HepG2 (cell line): ENCODE measurements around the gene PFAS. TPM values are rescaled to one million over a fixed set of nuclear protein-coding genes. Genes with fewer than 3 reads are reported as not detected.

Experiments used
- ATF7-NPFF ChIP-seq: sonication (generic); formaldehyde crosslinking; IDR thresholded peaks from 2 replicates; pipeline ENCODE4 v1.8.1; 2023; ENCODE audit warnings: mild to moderate bottlenecking, low read depth, missing genetic modification reagents, moderate library complexity
- MAFG ChIP-seq: sonication (generic); formaldehyde crosslinking; IDR thresholded peaks from 2 replicates; pipeline ENCODE4 v1.5.1; 2020; ENCODE audit warnings: mild to moderate bottlenecking, missing genetic modification reagents
- MEIS1 ChIP-seq: sonication (generic); formaldehyde crosslinking; IDR thresholded peaks from 2 replicates; pipeline ENCODE4 v1.9.0; 2021; ENCODE audit warnings: mild to moderate bottlenecking, missing genetic modification reagents, moderate library complexity, borderline replicate concordance
- NCOA2 ChIP-seq: sonication (generic); formaldehyde crosslinking; IDR thresholded peaks from 2 replicates; pipeline ENCODE4 v1.8.0; 2022; ENCODE audit warnings: inconsistent platforms
- RXRB ChIP-seq: IDR thresholded peaks from 2 replicates; pipeline ENCODE4 v1.6.1; 2016; ENCODE audit warnings: borderline replicate concordance, missing genetic modification reagents, missing compliant biosample characterization
- SAFB2 ChIP-seq: sonication (generic); formaldehyde crosslinking; IDR thresholded peaks from 2 replicates; pipeline ENCODE4 v1.5.1; 2020; ENCODE audit warnings: missing genetic modification reagents, low read depth, mild to moderate bottlenecking, borderline replicate concordance
- ZBTB20 ChIP-seq: sonication (generic); formaldehyde crosslinking; IDR thresholded peaks from 2 replicates; pipeline ENCODE4 v1.8.1; 2023; ENCODE audit warnings: missing genetic modification reagents, low read depth, mild to moderate bottlenecking, borderline replicate concordance
- ZNF546 ChIP-seq: sonication (generic); formaldehyde crosslinking; conservative IDR thresholded peaks from 2 replicates; pipeline ENCODE4 v1.8.1; 2023; ENCODE audit warnings: mild to moderate bottlenecking, missing genetic modification reagents
- ZNF556 ChIP-seq: sonication (generic); formaldehyde crosslinking; IDR thresholded peaks from 2 replicates; pipeline ENCODE4 v1.4.0; 2020; ENCODE audit warnings: mild to moderate bottlenecking, missing genetic modification reagents, borderline replicate concordance
- ZNF816 ChIP-seq: sonication (generic); formaldehyde crosslinking; IDR thresholded peaks from 2 replicates; pipeline ENCODE4 v1.8.0; 2022; ENCODE audit warnings: missing genetic modification reagents, mild to moderate bottlenecking, borderline replicate concordance
- polyA plus RNA-seq, 8 experiments: library from polyadenylated mRNA; depleted of rRNA in 3 of 8; stranded (reverse) in 7 of 8; unstranded in 1 of 8; fragments of >200 nt; fragmentation: Illumina TruSeq in 4 of 8; extraction: Trizol in 4 of 8; gene quantifications; 2 replicates each; pipeline versions ENCODE4 v1.2.1 to v1.2.3, GENCODE V29; 2011 to 2016; ENCODE audit warnings: low read depth in 4 of 8, missing spikeins in 1 of 8, mixed read lengths in 1 of 8; ENCODE audit not compliant: insufficient read depth in 1 of 8
- total RNA-seq, 5 experiments: library from RNA; depleted of rRNA; stranded (reverse); fragments of >200 nt; fragmentation: Illumina TruSeq; extraction: Trizol; gene quantifications; 2 replicates each; pipeline ENCODE4 v1.2.3, GENCODE V29; 2016; ENCODE audit warnings: low read depth in 1 of 5
- TF ChIP-seq, protein P1 (sequence below): sonication (generic); formaldehyde crosslinking; IDR thresholded peaks from 2 replicates; pipeline ENCODE4 v1.8.1; 2023; ENCODE audit warnings: mild to moderate bottlenecking, moderate library complexity, missing genetic modification reagents
- TF ChIP-seq, protein P2 (sequence below): sonication (generic); formaldehyde crosslinking; IDR thresholded peaks from 2 replicates; pipeline ENCODE4 v1.8.0; 2022; ENCODE audit warnings: mild to moderate bottlenecking, missing genetic modification reagents, moderate library complexity
- TF ChIP-seq, protein P3 (sequence below): sonication (generic); formaldehyde crosslinking; IDR thresholded peaks from 2 replicates; pipeline ENCODE4 v1.4.0; 2020; ENCODE audit warnings: missing genetic modification reagents
- TF ChIP-seq, protein P4 (sequence below): conservative IDR thresholded peaks from 2 replicates; pipeline ENCODE4 v1.6.1; 2018; ENCODE audit warnings: missing genetic modification reagents
- TF ChIP-seq, protein P5 (sequence below): sonication (generic); formaldehyde crosslinking; IDR thresholded peaks from 2 replicates; pipeline ENCODE4 v1.5.1; 2020; ENCODE audit warnings: mild to moderate bottlenecking, missing genetic modification reagents, moderate library complexity

The PFAS gene
- total and polyA plus RNA-seq, 2 of the 13 experiments (the other 11 are each of a cell fraction or from before 2014, with no cell fraction given) = 49.4 to 58.2 TPM

DNA sequence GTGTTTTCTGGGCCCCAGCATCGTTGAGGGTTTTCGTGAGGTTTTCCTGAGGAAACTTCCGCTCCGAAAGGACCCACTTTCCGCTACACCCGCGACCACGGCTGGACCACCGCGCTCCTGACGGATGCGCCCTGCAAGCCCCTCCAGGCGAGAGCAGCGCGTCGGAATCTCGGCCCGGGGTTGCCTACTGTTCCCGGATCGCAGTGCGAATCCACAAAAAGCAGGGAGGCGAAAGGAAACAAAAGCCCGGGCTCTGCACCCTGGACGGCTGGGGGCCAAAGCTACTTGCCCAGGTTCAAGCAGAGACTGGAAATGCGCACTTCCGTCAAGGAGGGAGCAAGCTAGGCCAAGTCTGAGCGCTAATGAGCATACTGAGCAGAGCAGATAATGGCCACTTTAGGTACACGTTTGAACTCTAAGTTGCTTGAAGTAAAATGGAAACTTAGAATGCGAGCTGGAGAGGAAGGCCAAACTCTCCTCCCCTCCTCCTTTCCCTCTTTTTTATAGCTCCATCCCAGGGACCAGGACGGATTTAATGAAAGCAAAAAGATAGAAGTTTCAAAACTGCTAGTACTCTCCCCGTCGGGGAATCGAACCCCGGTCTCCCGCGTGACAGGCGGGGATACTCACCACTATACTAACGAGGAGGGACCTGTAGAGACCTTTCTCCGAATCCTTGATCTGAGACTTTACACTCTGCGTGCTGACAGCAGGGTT is 27.3 kb upstream of the PFAS start (continued):
- TF ChIP-seq, protein P1, sequence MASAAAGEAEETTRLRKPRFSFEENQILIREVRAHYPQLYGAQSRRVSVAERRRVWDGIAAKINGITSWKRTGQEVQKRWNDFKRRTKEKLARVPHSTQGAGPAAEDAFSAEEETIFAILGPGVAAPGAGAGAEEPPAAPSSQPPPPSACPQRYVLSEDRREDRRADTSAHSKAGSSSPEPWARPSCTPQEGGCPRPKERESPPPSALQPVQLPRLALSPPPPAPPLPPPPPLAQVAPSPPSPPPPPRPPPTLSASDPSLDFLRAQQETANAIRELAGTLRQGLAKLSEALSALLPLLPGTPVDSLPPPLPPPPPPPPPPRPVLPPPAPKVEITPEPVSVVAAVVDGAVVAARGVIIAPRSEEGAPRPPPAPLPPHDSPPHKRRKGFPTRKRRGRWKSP = no peak
- TF ChIP-seq, protein P2, sequence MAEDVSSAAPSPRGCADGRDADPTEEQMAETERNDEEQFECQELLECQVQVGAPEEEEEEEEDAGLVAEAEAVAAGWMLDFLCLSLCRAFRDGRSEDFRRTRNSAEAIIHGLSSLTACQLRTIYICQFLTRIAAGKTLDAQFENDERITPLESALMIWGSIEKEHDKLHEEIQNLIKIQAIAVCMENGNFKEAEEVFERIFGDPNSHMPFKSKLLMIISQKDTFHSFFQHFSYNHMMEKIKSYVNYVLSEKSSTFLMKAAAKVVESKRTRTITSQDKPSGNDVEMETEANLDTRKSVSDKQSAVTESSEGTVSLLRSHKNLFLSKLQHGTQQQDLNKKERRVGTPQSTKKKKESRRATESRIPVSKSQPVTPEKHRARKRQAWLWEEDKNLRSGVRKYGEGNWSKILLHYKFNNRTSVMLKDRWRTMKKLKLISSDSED = no peak
- TF ChIP-seq, protein P3, sequence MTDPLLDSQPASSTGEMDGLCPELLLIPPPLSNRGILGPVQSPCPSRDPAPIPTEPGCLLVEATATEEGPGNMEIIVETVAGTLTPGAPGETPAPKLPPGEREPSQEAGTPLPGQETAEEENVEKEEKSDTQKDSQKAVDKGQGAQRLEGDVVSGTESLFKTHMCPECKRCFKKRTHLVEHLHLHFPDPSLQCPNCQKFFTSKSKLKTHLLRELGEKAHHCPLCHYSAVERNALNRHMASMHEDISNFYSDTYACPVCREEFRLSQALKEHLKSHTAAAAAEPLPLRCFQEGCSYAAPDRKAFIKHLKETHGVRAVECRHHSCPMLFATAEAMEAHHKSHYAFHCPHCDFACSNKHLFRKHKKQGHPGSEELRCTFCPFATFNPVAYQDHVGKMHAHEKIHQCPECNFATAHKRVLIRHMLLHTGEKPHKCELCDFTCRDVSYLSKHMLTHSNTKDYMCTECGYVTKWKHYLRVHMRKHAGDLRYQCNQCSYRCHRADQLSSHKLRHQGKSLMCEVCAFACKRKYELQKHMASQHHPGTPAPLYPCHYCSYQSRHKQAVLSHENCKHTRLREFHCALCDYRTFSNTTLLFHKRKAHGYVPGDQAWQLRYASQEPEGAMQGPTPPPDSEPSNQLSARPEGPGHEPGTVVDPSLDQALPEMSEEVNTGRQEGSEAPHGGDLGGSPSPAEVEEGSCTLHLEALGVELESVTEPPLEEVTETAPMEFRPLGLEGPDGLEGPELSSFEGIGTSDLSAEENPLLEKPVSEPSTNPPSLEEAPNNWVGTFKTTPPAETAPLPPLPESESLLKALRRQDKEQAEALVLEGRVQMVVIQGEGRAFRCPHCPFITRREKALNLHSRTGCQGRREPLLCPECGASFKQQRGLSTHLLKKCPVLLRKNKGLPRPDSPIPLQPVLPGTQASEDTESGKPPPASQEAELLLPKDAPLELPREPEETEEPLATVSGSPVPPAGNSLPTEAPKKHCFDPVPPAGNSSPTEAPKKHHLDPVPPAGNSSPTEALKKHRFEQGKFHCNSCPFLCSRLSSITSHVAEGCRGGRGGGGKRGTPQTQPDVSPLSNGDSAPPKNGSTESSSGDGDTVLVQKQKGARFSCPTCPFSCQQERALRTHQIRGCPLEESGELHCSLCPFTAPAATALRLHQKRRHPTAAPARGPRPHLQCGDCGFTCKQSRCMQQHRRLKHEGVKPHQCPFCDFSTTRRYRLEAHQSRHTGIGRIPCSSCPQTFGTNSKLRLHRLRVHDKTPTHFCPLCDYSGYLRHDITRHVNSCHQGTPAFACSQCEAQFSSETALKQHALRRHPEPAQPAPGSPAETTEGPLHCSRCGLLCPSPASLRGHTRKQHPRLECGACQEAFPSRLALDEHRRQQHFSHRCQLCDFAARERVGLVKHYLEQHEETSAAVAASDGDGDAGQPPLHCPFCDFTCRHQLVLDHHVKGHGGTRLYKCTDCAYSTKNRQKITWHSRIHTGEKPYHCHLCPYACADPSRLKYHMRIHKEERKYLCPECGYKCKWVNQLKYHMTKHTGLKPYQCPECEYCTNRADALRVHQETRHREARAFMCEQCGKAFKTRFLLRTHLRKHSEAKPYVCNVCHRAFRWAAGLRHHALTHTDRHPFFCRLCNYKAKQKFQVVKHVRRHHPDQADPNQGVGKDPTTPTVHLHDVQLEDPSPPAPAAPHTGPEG (CRISPR knock-in tag) = no peak; the same call in 1 of the 2 replicates
- TF ChIP-seq ATF7-NPFF (no peak), ZNF546 (no peak; the same call in 1 of the 2 replicates), SAFB2 (CRISPR knock-in tag) (no peak), MEIS1 (CRISPR knock-in tag) (no peak; the same call in 1 of the 2 replicates), RXRB (CRISPR knock-in tag) (peak; percentile 66; the same call in 1 of the 2 replicates), ZNF556 (CRISPR knock-in tag) (0 out of 2 replicates have a peak, but pooled peaks have one; percentile 22), ZNF816 (CRISPR knock-in tag) (peak; percentile 5; the same call in 1 of the 2 replicates), NCOA2 (CRISPR knock-in tag) (peak; percentile 48; the same call in 1 of the 2 replicates), MAFG (CRISPR knock-in tag) (no peak), ZBTB20 (CRISPR knock-in tag) (peak; percentile 24; the same call in 1 of the 2 replicates)
- TF ChIP-seq, protein P4, sequence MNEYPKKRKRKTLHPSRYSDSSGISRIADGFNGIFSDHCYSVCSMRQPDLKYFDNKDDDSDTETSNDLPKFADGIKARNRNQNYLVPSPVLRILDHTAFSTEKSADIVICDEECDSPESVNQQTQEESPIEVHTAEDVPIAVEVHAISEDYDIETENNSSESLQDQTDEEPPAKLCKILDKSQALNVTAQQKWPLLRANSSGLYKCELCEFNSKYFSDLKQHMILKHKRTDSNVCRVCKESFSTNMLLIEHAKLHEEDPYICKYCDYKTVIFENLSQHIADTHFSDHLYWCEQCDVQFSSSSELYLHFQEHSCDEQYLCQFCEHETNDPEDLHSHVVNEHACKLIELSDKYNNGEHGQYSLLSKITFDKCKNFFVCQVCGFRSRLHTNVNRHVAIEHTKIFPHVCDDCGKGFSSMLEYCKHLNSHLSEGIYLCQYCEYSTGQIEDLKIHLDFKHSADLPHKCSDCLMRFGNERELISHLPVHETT (CRISPR knock-in tag) = 0 out of 2 replicates have a peak, but pooled peaks have one; percentile 52
- TF ChIP-seq, protein P5, sequence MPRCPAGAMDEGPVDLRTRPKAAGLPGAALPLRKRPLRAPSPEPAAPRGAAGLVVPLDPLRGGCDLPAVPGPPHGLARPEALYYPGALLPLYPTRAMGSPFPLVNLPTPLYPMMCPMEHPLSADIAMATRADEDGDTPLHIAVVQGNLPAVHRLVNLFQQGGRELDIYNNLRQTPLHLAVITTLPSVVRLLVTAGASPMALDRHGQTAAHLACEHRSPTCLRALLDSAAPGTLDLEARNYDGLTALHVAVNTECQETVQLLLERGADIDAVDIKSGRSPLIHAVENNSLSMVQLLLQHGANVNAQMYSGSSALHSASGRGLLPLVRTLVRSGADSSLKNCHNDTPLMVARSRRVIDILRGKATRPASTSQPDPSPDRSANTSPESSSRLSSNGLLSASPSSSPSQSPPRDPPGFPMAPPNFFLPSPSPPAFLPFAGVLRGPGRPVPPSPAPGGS (CRISPR knock-in tag) = no peak
